Measurements from ENCODE around the gene SERP1. TPM values are rescaled to one million over a fixed set of nuclear protein-coding genes. Genes with fewer than 3 reads are reported as not detected.

Gene SERP1
- total RNA-seq (100 to 1,000 TPM; 127 to 135 TPM), polyA plus RNA-seq (156 TPM)

- Mint-ChIP-seq H3K27me3 (no peaks in the 10 kb centered on the region), H3K4me3 (peak within 1 kb of the TSS; percentile 92 to 100 (median 97)), H3K27ac (peak within 1 kb of the TSS; percentile 98 to 100 (median 99)), H3K9me3 (no peaks in the 10 kb centered on the region), H3K36me3 (peaks cover 0 to 54% (median 11%) of the 10 kb centered on the region in 3 donors), H3K4me1 (peaks cover 61 to 82% (median 80%) of the 10 kb centered on the region in 3 donors)
- peak within 1 kb of the TSS; percentile 89 for H3K4me3 ChIP-seq (ENCODE audit: low read length)
- H3K27ac ChIP-seq (ENCODE audit: low read depth, low read length): peak within 1 kb of the TSS; percentile 88
- ChIA-PET CTCF (interaction anchor here (1.0 to 1.2 kb wide), 3 partner anchors 9 to 216 kb away, joined by 3 to 8 read pairs (median 4); partner anchors contain the start of gene SIAH2), POLR2A (interaction anchor here (0.7 to 3.8 kb wide), 9 partner anchors 9 to 216 kb away, joined by 3 to 65 read pairs (median 5); partner anchors contain the start of genes ERICH6, SELENOT, SIAH2 and TSC22D2)
- peak; percentile 99 to 100 (median 99) for DNase-seq
- H3K27me3 ChIP-seq (ENCODE audit: insufficient read depth, low read length, poor library complexity, severe bottlenecking): no peaks in the 10 kb centered on the region
- peaks cover 41% of the 10 kb centered on the region for H3K4me1 ChIP-seq (ENCODE audit: insufficient read depth, low read length)
- peaks cover 9% of the 10 kb centered on the region for H3K36me3 ChIP-seq (ENCODE audit: insufficient read depth, low read length)
- H3K9me3 ChIP-seq (ENCODE audit: low read length): no peaks in the 10 kb centered on the region
Observed at GRCh38 chr3:150546226-150547044, at the start of gene SERP1, which contains the start of gene EIF2A. Gene SERP1 (minus strand): TSS chr3:150546496. CDS start chr3:150546135, 361 bp downstream. Gene EIF2A (plus strand): TSS chr3:150546787. CDS start chr3:150546803, 16 bp downstream.

- ChIA-PET CTCF (interaction anchor here (1.0 to 1.3 kb wide), 2 partner anchors 8 to 110 kb away, joined by 4 read pairs; partner anchors contain the start of genes ERICH6 and SELENOT), POLR2A (interaction anchor here (1.2 kb wide), 1 partner anchor 9 kb away, joined by 4 read pairs; the partner anchor contains the start of gene SELENOT)
- no peaks in the 10 kb centered on the region for H3K4me1 ChIP-seq (ENCODE audit: insufficient read depth, low read length)
- H3K4me3 Mint-ChIP-seq: no peak overlapping the region
- H3K27me3 ChIP-seq (ENCODE audit: insufficient read depth, low read length, poor library complexity, severe bottlenecking): no peaks in the 10 kb centered on the region
- no peaks in the 10 kb centered on the region for H3K27me3 Mint-ChIP-seq
- no peaks in the 10 kb centered on the region for H3K36me3 ChIP-seq (ENCODE audit: insufficient read depth, low read length)
- no peak for DNase-seq
- no peaks in the 10 kb centered on the region for H3K9me3 Mint-ChIP-seq
- peak overlapping the region in 1 of 8 donors; percentile 23 for H3K27ac Mint-ChIP-seq
- peaks cover 0 to 4% (median 0%) of the 10 kb centered on the region in 3 donors for H3K4me1 Mint-ChIP-seq
- H3K27ac ChIP-seq (ENCODE audit: low read depth, low read length): no peak overlapping the region
- peaks cover 0 to 2% (median 0%) of the 10 kb centered on the region in 3 donors for H3K36me3 Mint-ChIP-seq
- no peaks in the 10 kb centered on the region for H3K9me3 ChIP-seq (ENCODE audit: low read length)
- H3K4me3 ChIP-seq (ENCODE audit: low read length): no peak overlapping the region
Observed at GRCh38 chr3:150594150-150594549, 47.9 kb upstream of the SERP1 start.

GRCh38 chr3:150589759-150590158 is 43.5 kb upstream of the SERP1 start:
- Histone ChIP-seq H3K4me1 (ENCODE audit: insufficient read depth, low read length) (no peaks in the 10 kb centered on the region), H3K27me3 (ENCODE audit: insufficient read depth, low read length, poor library complexity, severe bottlenecking) (no peaks in the 10 kb centered on the region), H3K4me3 (ENCODE audit: low read length) (no peak overlapping the region), H3K9me3 (ENCODE audit: low read length) (no peaks in the 10 kb centered on the region), H3K36me3 (ENCODE audit: insufficient read depth, low read length) (peaks cover 11% of the 10 kb centered on the region), H3K27ac (ENCODE audit: low read depth, low read length) (no peak overlapping the region)
- Mint-ChIP-seq H3K36me3 (peaks cover 0 to 22% (median 4%) of the 10 kb centered on the region in 3 donors), H3K27ac (peak overlapping the region in 5 of 8 donors; percentile 3 to 71 (median 25)), H3K9me3 (no peaks in the 10 kb centered on the region), H3K4me3 (no peak overlapping the region), H3K4me1 (peaks cover 3 to 13% (median 9%) of the 10 kb centered on the region in 3 donors), H3K27me3 (no peaks in the 10 kb centered on the region)
- DNase-seq: no peak
- POLR2A ChIA-PET: no interaction called here
- CTCF ChIA-PET: interaction anchor here (1.0 kb wide), 1 partner anchor 46 kb away, joined by 4 read pairs; no protein-coding TSS in a partner anchor

DNA sequence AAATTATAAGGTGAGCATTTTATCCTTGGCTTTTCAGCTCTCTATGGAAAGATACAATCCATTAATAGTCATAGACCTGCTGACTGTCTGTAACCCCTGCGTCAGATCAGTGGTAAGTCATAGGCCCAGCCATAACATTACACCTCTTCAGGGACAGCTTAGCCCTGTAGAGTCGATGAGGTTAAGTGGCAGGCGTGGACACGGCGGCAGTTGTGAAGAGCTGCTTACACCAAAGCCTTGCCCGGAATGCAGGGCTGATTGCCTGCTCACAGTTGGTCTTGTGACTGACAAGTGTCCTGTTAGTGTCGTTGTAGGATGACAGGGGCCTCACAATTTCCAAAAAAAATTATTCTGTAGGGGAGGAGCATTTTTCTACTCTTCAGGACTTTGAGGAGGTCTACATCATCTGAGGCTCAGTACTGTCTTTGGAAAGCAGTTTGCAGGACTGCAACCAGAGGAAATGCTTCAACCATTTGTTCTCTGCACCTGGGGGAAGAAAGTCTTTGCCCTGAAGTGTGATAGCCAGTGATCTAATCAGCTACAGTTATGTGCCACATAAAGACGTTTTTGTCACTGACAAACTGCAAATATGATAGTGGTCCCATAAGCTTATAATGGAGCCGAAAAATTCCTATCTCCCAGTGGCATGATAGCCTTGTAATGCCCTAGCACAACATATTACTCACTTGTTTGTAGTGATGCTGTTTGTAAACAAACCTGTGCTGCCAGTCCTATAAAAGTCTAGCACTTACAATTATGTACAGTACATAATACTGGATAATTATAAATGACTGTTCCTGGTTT is 41.9 kb upstream of the SERP1 start:
- Mint-ChIP-seq H3K36me3 (peaks cover 0 to 34% (median 6%) of the 10 kb centered on the region in 3 donors), H3K4me3 (no peak overlapping the region), H3K27me3 (no peaks in the 10 kb centered on the region), H3K9me3 (no peaks in the 10 kb centered on the region), H3K4me1 (peaks cover 3 to 13% (median 9%) of the 10 kb centered on the region in 3 donors), H3K27ac (peak overlapping the region in 7 of 8 donors; percentile 14 to 85 (median 38))
- H3K27me3 ChIP-seq (ENCODE audit: insufficient read depth, low read length, poor library complexity, severe bottlenecking): no peaks in the 10 kb centered on the region
- H3K9me3 ChIP-seq (ENCODE audit: low read length): no peaks in the 10 kb centered on the region
- ChIA-PET CTCF (no interaction called here), POLR2A (interaction anchor here (1.4 kb wide), 1 partner anchor 15 kb away, joined by 3 read pairs; the partner anchor contains the start of gene SELENOT)
- H3K4me3 ChIP-seq (ENCODE audit: low read length): no peak overlapping the region
- no peak overlapping the region for H3K27ac ChIP-seq (ENCODE audit: low read depth, low read length)
- no peak for DNase-seq
- no peaks in the 10 kb centered on the region for H3K4me1 ChIP-seq (ENCODE audit: insufficient read depth, low read length)
- H3K36me3 ChIP-seq (ENCODE audit: insufficient read depth, low read length): peaks cover 11% of the 10 kb centered on the region

DNA sequence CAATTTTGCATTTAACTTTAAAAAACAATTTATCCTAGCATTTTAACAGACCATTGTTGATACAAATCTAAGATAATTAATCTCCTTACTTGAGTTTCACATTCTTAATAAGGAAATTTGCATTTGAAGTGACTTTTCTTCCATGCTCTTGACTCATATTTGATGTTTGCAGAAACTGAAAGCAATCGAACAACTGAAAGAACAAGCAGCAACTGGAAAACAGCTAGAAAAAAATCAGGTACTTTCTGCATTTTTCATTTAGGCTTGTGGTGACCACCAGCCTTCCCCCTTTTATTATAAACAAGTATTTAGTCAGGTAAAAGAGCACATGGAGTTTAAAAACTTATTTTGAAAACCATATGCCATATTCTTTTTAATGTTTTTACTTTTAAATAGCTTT is 36.7 kb upstream of the SERP1 start:
- no peak for DNase-seq
- no peak overlapping the region for H3K27ac ChIP-seq (ENCODE audit: low read depth, low read length)
- H3K36me3 ChIP-seq (ENCODE audit: insufficient read depth, low read length): peaks cover 11% of the 10 kb centered on the region
- no peaks in the 10 kb centered on the region for H3K4me1 ChIP-seq (ENCODE audit: insufficient read depth, low read length)
- H3K4me3 Mint-ChIP-seq: no peak overlapping the region
- H3K27me3 Mint-ChIP-seq: no peaks in the 10 kb centered on the region
- no peaks in the 10 kb centered on the region for H3K9me3 ChIP-seq (ENCODE audit: low read length)
- ChIA-PET CTCF (no interaction called here), POLR2A (interaction anchor here (0.5 kb wide), 1 partner anchor 11 kb away, joined by 3 read pairs; no protein-coding TSS in a partner anchor)
- H3K36me3 Mint-ChIP-seq: peaks cover 0 to 67% (median 12%) of the 10 kb centered on the region in 3 donors
- peaks cover 0 to 12% (median 6%) of the 10 kb centered on the region in 3 donors for H3K4me1 Mint-ChIP-seq
- no peaks in the 10 kb centered on the region for H3K27me3 ChIP-seq (ENCODE audit: insufficient read depth, low read length, poor library complexity, severe bottlenecking)
- H3K27ac Mint-ChIP-seq: peak overlapping the region in 1 of 8 donors; percentile 10
- H3K4me3 ChIP-seq (ENCODE audit: low read length): no peak overlapping the region
- H3K9me3 Mint-ChIP-seq: no peaks in the 10 kb centered on the region

DNA sequence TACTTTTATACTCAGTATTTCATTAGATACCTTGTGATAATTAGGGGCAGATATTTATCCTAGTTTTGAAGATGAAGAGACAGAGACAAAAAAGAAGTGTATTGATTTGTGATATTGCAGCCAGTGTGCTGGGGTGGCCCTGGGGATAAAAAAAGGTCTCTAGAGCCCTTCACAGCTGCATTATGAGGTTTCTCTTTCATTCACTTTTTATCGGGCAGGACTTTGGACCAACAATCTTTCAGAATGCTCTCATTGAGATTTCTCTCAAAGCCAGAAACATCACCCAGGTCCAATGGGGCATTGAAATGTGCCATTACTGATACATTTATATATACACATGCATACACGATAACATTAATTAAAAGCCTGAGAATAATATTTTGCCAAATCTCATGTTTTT is 36.3 kb upstream of the SERP1 start:
- Mint-ChIP-seq H3K9me3 (no peaks in the 10 kb centered on the region), H3K27ac (peak overlapping the region in 3 of 8 donors; percentile 4 to 61 (median 36)), H3K4me1 (peaks cover 0 to 16% (median 8%) of the 10 kb centered on the region in 3 donors), H3K36me3 (peaks cover 0 to 70% (median 12%) of the 10 kb centered on the region in 3 donors), H3K4me3 (no peak overlapping the region), H3K27me3 (no peaks in the 10 kb centered on the region)
- ChIA-PET CTCF (no interaction called here), POLR2A (interaction anchor here (0.5 kb wide), 1 partner anchor 11 kb away, joined by 3 read pairs; no protein-coding TSS in a partner anchor)
- H3K4me3 ChIP-seq (ENCODE audit: low read length): no peak overlapping the region
- no peaks in the 10 kb centered on the region for H3K9me3 ChIP-seq (ENCODE audit: low read length)
- peaks cover 11% of the 10 kb centered on the region for H3K36me3 ChIP-seq (ENCODE audit: insufficient read depth, low read length)
- H3K27ac ChIP-seq (ENCODE audit: low read depth, low read length): no peak overlapping the region
- no peaks in the 10 kb centered on the region for H3K27me3 ChIP-seq (ENCODE audit: insufficient read depth, low read length, poor library complexity, severe bottlenecking)
- no peaks in the 10 kb centered on the region for H3K4me1 ChIP-seq (ENCODE audit: insufficient read depth, low read length)
- no peak for DNase-seq

DNA sequence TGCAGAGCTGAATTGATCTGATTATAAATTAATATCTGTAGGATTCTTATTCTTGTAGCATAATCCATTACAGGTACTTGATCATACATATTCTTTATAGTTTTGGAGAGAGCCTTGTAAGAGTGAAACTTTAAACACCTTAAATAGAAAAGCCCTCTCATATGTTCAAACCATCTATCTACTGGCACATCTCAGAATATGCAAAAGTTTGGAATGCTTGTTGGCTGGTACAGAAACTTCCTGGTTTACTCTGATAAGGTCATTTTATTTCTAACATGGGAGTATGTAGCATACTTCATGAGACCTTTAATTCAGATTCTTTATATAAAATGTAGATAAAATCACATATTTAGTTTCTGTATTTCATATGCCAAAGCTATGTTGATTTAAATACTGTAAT is 34.9 kb upstream of the SERP1 start:
- CTCF ChIA-PET: no interaction called here
- DNase-seq: no peak
- Mint-ChIP-seq H3K4me1 (peaks cover 7 to 30% (median 19%) of the 10 kb centered on the region in 3 donors), H3K4me3 (no peak overlapping the region), H3K36me3 (peaks cover 4 to 76% (median 15%) of the 10 kb centered on the region in 3 donors), H3K9me3 (no peaks in the 10 kb centered on the region), H3K27me3 (no peaks in the 10 kb centered on the region), H3K27ac (peak overlapping the region in 2 of 8 donors; percentile 15 to 30)
- H3K4me1 ChIP-seq (ENCODE audit: insufficient read depth, low read length): no peaks in the 10 kb centered on the region
- POLR2A ChIA-PET: no interaction called here
- no peak overlapping the region for H3K4me3 ChIP-seq (ENCODE audit: low read length)
- no peaks in the 10 kb centered on the region for H3K9me3 ChIP-seq (ENCODE audit: low read length)
- H3K27ac ChIP-seq (ENCODE audit: low read depth, low read length): no peak overlapping the region
- peaks cover 11% of the 10 kb centered on the region for H3K36me3 ChIP-seq (ENCODE audit: insufficient read depth, low read length)
- H3K27me3 ChIP-seq (ENCODE audit: insufficient read depth, low read length, poor library complexity, severe bottlenecking): no peaks in the 10 kb centered on the region
